Body of pancreas (tissue), 4 donors: Measurements from ENCODE around the gene SLC9A8.

Experiments used
- POLR2A ChIP-seq, 3 donors: fragments of 450-650 bp; IDR thresholded peaks; one replicate each; pipeline ENCODE4 v1.6.1; 2016; ENCODE audit warnings: antibody characterized with exemption in 3 of 3, mild to moderate bottlenecking in 2 of 3
- TF ChIP-seq, protein P1 (sequence below), 7 experiments: fragments of 450-650 bp in 4 of 7; fragments of 200-600 bp in 3 of 7; sonication (generic) in 3 of 7; IDR thresholded peaks; one replicate each; pipeline ENCODE4 v1.5.1; 2016 to 2019; ENCODE audit warnings: antibody characterized with exemption in 7 of 7

DNA sequence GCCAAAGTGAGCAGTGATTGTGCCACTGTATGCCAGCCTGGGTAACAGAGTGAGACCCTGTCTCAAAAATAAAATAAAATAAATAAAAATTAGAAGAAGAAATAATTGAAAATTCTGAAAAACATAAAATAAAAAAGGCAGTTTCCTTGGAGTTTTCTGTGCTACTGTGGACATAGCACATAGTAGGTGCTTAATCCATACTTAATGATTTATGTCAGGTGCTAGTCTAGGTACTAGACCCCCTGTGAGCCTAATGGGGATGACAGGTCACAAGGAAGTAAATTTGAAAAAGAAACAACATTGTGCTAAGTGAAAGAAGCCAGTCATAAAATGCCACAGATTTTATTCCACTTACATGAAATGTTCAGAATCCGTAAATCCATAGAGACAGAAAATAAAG, 9.2 kb upstream of the SLC9A8 start:
- TF ChIP-seq POLR2A (IDR thresholded peaks at IDR 0.05), result no peak
- TF ChIP-seq, protein P1, sequence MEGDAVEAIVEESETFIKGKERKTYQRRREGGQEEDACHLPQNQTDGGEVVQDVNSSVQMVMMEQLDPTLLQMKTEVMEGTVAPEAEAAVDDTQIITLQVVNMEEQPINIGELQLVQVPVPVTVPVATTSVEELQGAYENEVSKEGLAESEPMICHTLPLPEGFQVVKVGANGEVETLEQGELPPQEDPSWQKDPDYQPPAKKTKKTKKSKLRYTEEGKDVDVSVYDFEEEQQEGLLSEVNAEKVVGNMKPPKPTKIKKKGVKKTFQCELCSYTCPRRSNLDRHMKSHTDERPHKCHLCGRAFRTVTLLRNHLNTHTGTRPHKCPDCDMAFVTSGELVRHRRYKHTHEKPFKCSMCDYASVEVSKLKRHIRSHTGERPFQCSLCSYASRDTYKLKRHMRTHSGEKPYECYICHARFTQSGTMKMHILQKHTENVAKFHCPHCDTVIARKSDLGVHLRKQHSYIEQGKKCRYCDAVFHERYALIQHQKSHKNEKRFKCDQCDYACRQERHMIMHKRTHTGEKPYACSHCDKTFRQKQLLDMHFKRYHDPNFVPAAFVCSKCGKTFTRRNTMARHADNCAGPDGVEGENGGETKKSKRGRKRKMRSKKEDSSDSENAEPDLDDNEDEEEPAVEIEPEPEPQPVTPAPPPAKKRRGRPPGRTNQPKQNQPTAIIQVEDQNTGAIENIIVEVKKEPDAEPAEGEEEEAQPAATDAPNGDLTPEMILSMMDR (IDR thresholded peaks at IDR 0.05), result no peak
